Psoas muscle (tissue), 8 donors: ENCODE results near the gene GPR50. TPM values are rescaled to one million over a fixed set of nuclear protein-coding genes. Genes with fewer than 3 reads are reported as not detected.

Experiments
- ATAC-seq, 4 donors: fragments of 200-7000 bp; cut with Tn5 transposase; one replicate each; pipeline ENCODE4 v1.9.1; 2020; ENCODE audit warnings: moderate library complexity in 3 of 4, mild to moderate bottlenecking in 2 of 4
- DNase-seq, 2 donors: peaks; one replicate each; pipeline ENCODE4 v3.0.0-alpha.2; 2020
- H3K27ac ChIP-seq: fragments of 200-600 bp; one replicate; pipeline ENCODE4 v1.8.0; 2022
- H3K27me3 ChIP-seq, 3 donors: fragments of 200-600 bp in 1 of 3; one replicate each; pipeline versions ENCODE4 v1.6.1 to v1.8.0; 2013 to 2022; ENCODE audit warnings: low read length in 2 of 3, mild to moderate bottlenecking in 2 of 3, moderate library complexity in 1 of 3; ENCODE audit not compliant: insufficient read depth in 3 of 3
- H3K36me3 ChIP-seq, 2 donors: fragments of 200-600 bp in 1 of 2; one replicate each; pipeline versions ENCODE4 v1.6.1 to v1.8.0; 2013 to 2022; ENCODE audit warnings: low read depth in 1 of 2, mild to moderate bottlenecking in 1 of 2, moderate library complexity in 1 of 2; ENCODE audit not compliant: insufficient read depth in 1 of 2
- H3K4me1 ChIP-seq: fragments of 200-600 bp; one replicate; pipeline ENCODE4 v1.8.0; 2022
- H3K4me3 ChIP-seq: fragments of 200-600 bp; one replicate; pipeline ENCODE4 v1.8.0; 2022; ENCODE audit warnings: mild to moderate bottlenecking
- H3K9me3 ChIP-seq: fragments of 200-600 bp; one replicate; pipeline ENCODE4 v1.8.0; 2022
- CTCF ChIP-seq: fragments of 200-600 bp; IDR thresholded peaks from one replicate; pipeline ENCODE4 v1.8.0; 2022; ENCODE audit warnings: antibody characterized with exemption
- WGBS, 3 donors: extraction: QIAGEN DNeasy Blood & Tissue Kit; methylation state at CpG; one replicate each; pipeline versions ENCODE4 v1.1.6 to v1.1.7; 2013; 5-methylcytosine and 5-hydroxymethylcytosine counted together
- intact Hi-C, 2 donors: fragments of 100-400 bp; cut with DNase I; formaldehyde crosslinking; loops; one replicate each; pipeline versions ENCODE4 v1.11.0 to v1.14.2; 2022
- polyA plus RNA-seq, 3 donors: library from polyadenylated mRNA; stranded (reverse); fragments of 200-250 nt; gene quantifications; one replicate each; pipeline ENCODE4 v1.2.3, GENCODE V29; 2013
- total RNA-seq, 4 donors: library from RNA; stranded (reverse); fragmentation: NEBNext Ultra II Directional in 2 of 4; extraction: Animal tissue kit (Norgen Biotek cat#: 25700) in 2 of 4; gene quantifications; one replicate each; pipeline versions ENCODE4 v1.2.1 to v1.2.4, GENCODE V29; 2021 to 2023
- donor health status: healthy with polysubstance abuse.
- donor health status: DM: no; HTN: no; CAD: no; lungs with moderate emphysema.
- donor health status: Bipolar disorder and iron deficiency.
- donor health status: healthy.
- donor health status: DM: yes; HTN: yes; CAD: no.
- donor health status: DM: no; HTN: no; CAD: no.
- donor health status: DM: no; HTN: no; CAD: no.
- donor health status: DM: yes; HTN: yes; CAD: no.

The GPR50 gene
- total and polyA plus RNA-seq, 7 donors = not detected

- Histone ChIP-seq H3K36me3 (no peaks in the 10 kb centered on the region), H3K27ac (no peak overlapping the region), H3K9me3 (no peaks in the 10 kb centered on the region), H3K27me3 (peaks cover 0 to 26% (median 9%) of the 10 kb centered on the region in 3 donors), H3K4me1 (no peaks in the 10 kb centered on the region), H3K4me3 (no peak overlapping the region)
- ATAC-seq (no peak), DNase-seq (no peak)
- intact Hi-C loops = no loop called here
- no peak for TF ChIP-seq CTCF
- WGBS, 3 donors = 67 to 82% (median 79%) methylated on average over 2 of the region's 2 CpGs
Measured at GRCh38 chrX:151184705-151185104, 8.3 kb downstream of the GPR50 start.

DNA sequence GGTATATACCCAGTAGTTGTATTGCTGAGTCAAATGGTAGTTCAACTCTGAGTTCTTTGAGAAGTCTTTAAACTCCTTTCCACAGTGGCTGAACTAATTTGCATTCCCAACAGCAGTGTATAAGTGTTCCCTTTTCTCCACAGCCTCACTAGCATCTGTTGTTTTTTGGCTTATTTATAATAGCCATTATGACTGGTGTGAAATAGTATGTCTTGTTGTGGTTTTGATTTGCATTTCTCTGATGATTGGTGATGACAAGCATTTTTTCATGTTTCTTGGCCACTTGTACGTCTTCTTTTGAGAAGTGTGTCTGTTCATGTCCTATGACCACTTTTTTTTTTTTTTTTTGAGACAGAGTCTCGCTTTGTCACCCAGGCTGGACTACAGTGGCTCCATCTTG, 30.5 kb downstream of the GPR50 start:
- DNase-seq = no peak
- intact Hi-C loops = no loop called here
- 41 to 50% (median 45%) methylated on average over 2 of the region's 2 CpGs for WGBS, 3 donors
- Histone ChIP-seq H3K27ac (no peak overlapping the region), H3K4me1 (no peaks in the 10 kb centered on the region), H3K36me3 (no peaks in the 10 kb centered on the region), H3K9me3 (no peaks in the 10 kb centered on the region), H3K4me3 (no peak overlapping the region), H3K27me3 (no peaks in the 10 kb centered on the region)
- ATAC-seq = no peak
- no peak for TF ChIP-seq CTCF

GRCh38 chrX:151225843-151226242, 49.5 kb downstream of the GPR50 start:
- DNase-seq (no peak), ATAC-seq (no peak)
- no peaks in the 10 kb centered on the region for H3K4me1 ChIP-seq
- H3K27ac ChIP-seq = no peak overlapping the region
- H3K27me3 ChIP-seq = peaks cover 0 to 26% (median 0%) of the 10 kb centered on the region in 3 donors
- no peak for TF ChIP-seq CTCF
- 67 to 73% (median 71%) methylated on average over 1 of the region's 1 CpG for WGBS, 3 donors
- H3K9me3 ChIP-seq = no peaks in the 10 kb centered on the region
- intact Hi-C loops = no loop called here
- H3K36me3 ChIP-seq = no peaks in the 10 kb centered on the region
- no peak overlapping the region for H3K4me3 ChIP-seq

GRCh38 chrX:151226941-151227340, 50.6 kb downstream of the GPR50 start:
- H3K36me3 ChIP-seq = no peaks in the 10 kb centered on the region
- H3K9me3 ChIP-seq = no peaks in the 10 kb centered on the region
- no peak for TF ChIP-seq CTCF
- DNase-seq (peak in 1 of 2 donors; percentile 40), ATAC-seq (no peak)
- H3K4me3 ChIP-seq = no peak overlapping the region
- peaks cover 0 to 26% (median 0%) of the 10 kb centered on the region in 3 donors for H3K27me3 ChIP-seq
- H3K27ac ChIP-seq = no peak overlapping the region
- intact Hi-C loops = no loop called here
- WGBS, 3 donors = 68 to 83% (median 75%) methylated on average over 9 of the region's 9 CpGs
- no peaks in the 10 kb centered on the region for H3K4me1 ChIP-seq

DNA sequence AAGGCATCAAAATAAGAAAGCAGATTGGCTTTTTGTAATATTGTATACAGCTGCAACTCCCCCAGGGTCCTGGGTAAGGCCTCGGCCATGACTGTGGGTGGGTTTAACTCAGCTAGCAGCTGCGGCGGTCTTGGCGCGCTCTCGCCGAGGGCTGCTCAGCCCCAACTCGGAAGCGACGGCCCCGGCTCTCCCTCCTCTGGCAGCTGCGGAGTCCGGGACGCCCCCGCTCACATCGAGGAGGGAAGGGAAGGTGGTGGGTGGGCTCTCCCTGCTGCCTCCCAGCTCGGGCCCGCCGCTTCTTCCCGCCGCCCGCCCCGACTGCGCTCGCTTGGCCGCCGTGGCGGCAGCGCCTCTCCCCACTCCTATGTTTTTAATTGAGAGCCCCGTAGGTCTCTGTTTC, 51.2 kb downstream of the GPR50 start:
- intact Hi-C loops = no loop called here

More for the DNA sequence above, 51.2 kb downstream of the GPR50 start:
- Histone ChIP-seq H3K9me3 (no peaks in the 10 kb centered on the region), H3K27me3 (peaks cover 0 to 26% (median 0%) of the 10 kb centered on the region in 3 donors), H3K27ac (no peak overlapping the region), H3K36me3 (no peaks in the 10 kb centered on the region), H3K4me3 (no peak overlapping the region), H3K4me1 (no peaks in the 10 kb centered on the region)
- TF ChIP-seq CTCF = no peak
- DNase-seq (no peak), ATAC-seq (no peak)
- 2 to 18% (median 3%) methylated on average over 18 to 26 of the region's 30 CpGs for WGBS, 3 donors
